ENCODE data around the gene FAM180B.

DNA sequence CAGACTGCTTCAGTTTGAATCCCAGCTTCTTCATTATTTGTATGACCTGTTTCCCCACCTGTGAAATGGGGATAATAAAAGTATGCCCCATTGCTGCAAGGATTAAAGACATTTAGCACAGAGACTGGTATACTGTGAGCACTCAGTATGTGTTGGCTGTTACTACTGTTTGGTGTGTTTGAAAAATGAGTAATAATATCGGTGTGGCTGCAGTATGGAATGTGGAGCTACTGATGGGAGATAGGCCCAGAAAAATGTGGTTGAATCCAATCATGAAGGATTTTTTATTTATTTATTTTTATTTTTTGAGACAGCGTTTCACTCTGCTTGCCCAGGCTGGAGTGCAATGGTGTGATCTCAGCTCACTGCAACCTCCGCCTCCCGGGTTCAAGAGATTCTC lies 16.8 kb downstream of the FAM180B start:
- no peak for TF ChIP-seq CREM (CRISPR knock-in tag; IDR thresholded peaks at IDR 0.05)
- no peak for TF ChIP-seq ATF1 (CRISPR knock-in tag; IDR thresholded peaks at IDR 0.05)
- TF ChIP-seq NR2C2 (CRISPR knock-in tag; IDR thresholded peaks at IDR 0.05) = no peak
- TF ChIP-seq, protein P1, sequence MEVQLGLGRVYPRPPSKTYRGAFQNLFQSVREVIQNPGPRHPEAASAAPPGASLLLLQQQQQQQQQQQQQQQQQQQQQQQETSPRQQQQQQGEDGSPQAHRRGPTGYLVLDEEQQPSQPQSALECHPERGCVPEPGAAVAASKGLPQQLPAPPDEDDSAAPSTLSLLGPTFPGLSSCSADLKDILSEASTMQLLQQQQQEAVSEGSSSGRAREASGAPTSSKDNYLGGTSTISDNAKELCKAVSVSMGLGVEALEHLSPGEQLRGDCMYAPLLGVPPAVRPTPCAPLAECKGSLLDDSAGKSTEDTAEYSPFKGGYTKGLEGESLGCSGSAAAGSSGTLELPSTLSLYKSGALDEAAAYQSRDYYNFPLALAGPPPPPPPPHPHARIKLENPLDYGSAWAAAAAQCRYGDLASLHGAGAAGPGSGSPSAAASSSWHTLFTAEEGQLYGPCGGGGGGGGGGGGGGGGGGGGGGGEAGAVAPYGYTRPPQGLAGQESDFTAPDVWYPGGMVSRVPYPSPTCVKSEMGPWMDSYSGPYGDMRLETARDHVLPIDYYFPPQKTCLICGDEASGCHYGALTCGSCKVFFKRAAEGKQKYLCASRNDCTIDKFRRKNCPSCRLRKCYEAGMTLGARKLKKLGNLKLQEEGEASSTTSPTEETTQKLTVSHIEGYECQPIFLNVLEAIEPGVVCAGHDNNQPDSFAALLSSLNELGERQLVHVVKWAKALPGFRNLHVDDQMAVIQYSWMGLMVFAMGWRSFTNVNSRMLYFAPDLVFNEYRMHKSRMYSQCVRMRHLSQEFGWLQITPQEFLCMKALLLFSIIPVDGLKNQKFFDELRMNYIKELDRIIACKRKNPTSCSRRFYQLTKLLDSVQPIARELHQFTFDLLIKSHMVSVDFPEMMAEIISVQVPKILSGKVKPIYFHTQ (CRISPR knock-in tag; IDR thresholded peaks at IDR 0.05) = no peak
- TF ChIP-seq CTCF (IDR thresholded peaks at IDR 0.05) = no peak
- no peak for TF ChIP-seq NR3C1 (CRISPR knock-in tag; conservative IDR thresholded peaks at IDR 0.05; ENCODE audit: low read depth)
- no peak for TF ChIP-seq ESRRA (CRISPR knock-in tag; IDR thresholded peaks at IDR 0.05; ENCODE audit: borderline replicate concordance)
- TF ChIP-seq, protein P2, sequence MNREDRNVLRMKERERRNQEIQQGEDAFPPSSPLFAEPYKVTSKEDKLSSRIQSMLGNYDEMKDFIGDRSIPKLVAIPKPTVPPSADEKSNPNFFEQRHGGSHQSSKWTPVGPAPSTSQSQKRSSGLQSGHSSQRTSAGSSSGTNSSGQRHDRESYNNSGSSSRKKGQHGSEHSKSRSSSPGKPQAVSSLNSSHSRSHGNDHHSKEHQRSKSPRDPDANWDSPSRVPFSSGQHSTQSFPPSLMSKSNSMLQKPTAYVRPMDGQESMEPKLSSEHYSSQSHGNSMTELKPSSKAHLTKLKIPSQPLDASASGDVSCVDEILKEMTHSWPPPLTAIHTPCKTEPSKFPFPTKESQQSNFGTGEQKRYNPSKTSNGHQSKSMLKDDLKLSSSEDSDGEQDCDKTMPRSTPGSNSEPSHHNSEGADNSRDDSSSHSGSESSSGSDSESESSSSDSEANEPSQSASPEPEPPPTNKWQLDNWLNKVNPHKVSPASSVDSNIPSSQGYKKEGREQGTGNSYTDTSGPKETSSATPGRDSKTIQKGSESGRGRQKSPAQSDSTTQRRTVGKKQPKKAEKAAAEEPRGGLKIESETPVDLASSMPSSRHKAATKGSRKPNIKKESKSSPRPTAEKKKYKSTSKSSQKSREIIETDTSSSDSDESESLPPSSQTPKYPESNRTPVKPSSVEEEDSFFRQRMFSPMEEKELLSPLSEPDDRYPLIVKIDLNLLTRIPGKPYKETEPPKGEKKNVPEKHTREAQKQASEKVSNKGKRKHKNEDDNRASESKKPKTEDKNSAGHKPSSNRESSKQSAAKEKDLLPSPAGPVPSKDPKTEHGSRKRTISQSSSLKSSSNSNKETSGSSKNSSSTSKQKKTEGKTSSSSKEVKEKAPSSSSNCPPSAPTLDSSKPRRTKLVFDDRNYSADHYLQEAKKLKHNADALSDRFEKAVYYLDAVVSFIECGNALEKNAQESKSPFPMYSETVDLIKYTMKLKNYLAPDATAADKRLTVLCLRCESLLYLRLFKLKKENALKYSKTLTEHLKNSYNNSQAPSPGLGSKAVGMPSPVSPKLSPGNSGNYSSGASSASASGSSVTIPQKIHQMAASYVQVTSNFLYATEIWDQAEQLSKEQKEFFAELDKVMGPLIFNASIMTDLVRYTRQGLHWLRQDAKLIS (CRISPR knock-in tag; IDR thresholded peaks at IDR 0.05; ENCODE audit: borderline replicate concordance) = no peak
- TF ChIP-seq JUN (CRISPR knock-in tag; IDR thresholded peaks at IDR 0.05) = no peak
- no peak for TF ChIP-seq JAZF1 (CRISPR knock-in tag; IDR thresholded peaks at IDR 0.05)
- no peak for TF ChIP-seq RORB (CRISPR knock-in tag; IDR thresholded peaks at IDR 0.05)

Data from WTC11 (cell line).